Activated T-cell treated with anti-CD3 and anti-CD28 coated beads, Interleukin-2, amount 50 U/mL, for 1 hour (primary cell): ENCODE measurements around the gene GTF2A1.
A peak's percentile ranks its signal among the peaks of the same experiment; 100 is the strongest.
"Not testable (repeated sequence)": the region's sequence is repeated elsewhere in the genome, so short reads cannot be mapped to it uniquely, and the experiment has no call there.

ENCODE experiments used
- DNase-seq: peaks from one replicate; pipeline ENCODE4 v3.0.0-alpha.2; 2020

The GTF2A1 gene

GRCh38 chr14:81220830-81221578 lies at the start of gene GTF2A1:
Gene GTF2A1 (minus strand): TSS chr14:81220959. CDS start chr14:81220518, 441 bp downstream.
- DNase-seq: peak; percentile 96

GRCh38 chr14:81269979-81270375 lies 49.2 kb upstream of the GTF2A1 start:
- no peak for DNase-seq

GRCh38 chr14:81269100-81269978 lies 48.6 kb upstream of the GTF2A1 start:
- no peak for DNase-seq

- no peak for DNase-seq
These were observed 47.3 kb upstream of the GTF2A1 start for GRCh38 chr14:81268016-81268416.

- DNase-seq: no peak
These were observed 44.9 kb upstream of the GTF2A1 start for GRCh38 chr14:81265636-81266169.

- DNase-seq: no peak
These were observed 43.9 kb upstream of the GTF2A1 start for GRCh38 chr14:81264671-81265070.

- no peak for DNase-seq
These were observed 43.1 kb upstream of the GTF2A1 start for GRCh38 chr14:81263777-81264410.

GRCh38 chr14:81261176-81261575 lies 40.4 kb upstream of the GTF2A1 start:
- DNase-seq: no peak

- DNase-seq: no peak
These were observed 40.0 kb upstream of the GTF2A1 start for GRCh38 chr14:81260732-81261131.

- no peak for DNase-seq
These were observed 35.7 kb upstream of the GTF2A1 start for GRCh38 chr14:81256289-81256960.

- DNase-seq: no peak
These were observed 31.5 kb upstream of the GTF2A1 start for GRCh38 chr14:81252278-81252677.

GRCh38 chr14:81247271-81247766 lies 26.6 kb upstream of the GTF2A1 start:
- DNase-seq: no peak

- DNase-seq: no peak
These were observed 25.9 kb upstream of the GTF2A1 start for GRCh38 chr14:81246461-81247270.

- no peak for DNase-seq
These were observed 25.0 kb upstream of the GTF2A1 start for GRCh38 chr14:81245771-81246170.

- DNase-seq: not testable (repeated sequence)
These were observed 23.7 kb upstream of the GTF2A1 start for GRCh38 chr14:81244431-81244830.

GRCh38 chr14:81243499-81243898 lies 22.7 kb upstream of the GTF2A1 start:
- DNase-seq: no peak

GRCh38 chr14:81236849-81237248 lies 16.1 kb upstream of the GTF2A1 start:
- DNase-seq: not testable (repeated sequence)

GRCh38 chr14:81236138-81236537 lies 15.4 kb upstream of the GTF2A1 start:
- DNase-seq: no peak

GRCh38 chr14:81235096-81235495 lies 14.3 kb upstream of the GTF2A1 start:
- no peak for DNase-seq

- DNase-seq: no peak
These were observed 13.5 kb upstream of the GTF2A1 start for GRCh38 chr14:81234278-81234677.

- no peak for DNase-seq
These were observed 12.9 kb upstream of the GTF2A1 start for GRCh38 chr14:81233615-81234014.

- no peak for DNase-seq
These were observed 10.8 kb upstream of the GTF2A1 start for GRCh38 chr14:81231540-81231939.
